Measurements from ENCODE around the gene CTDSP2.
"Not testable (repeated sequence)": the region's sequence is repeated elsewhere in the genome, so short reads cannot be mapped to it uniquely, and the experiment has no call there.

Gene CTDSP2

GRCh38 chr12:57852200-57852599 is 5.7 kb upstream of the CTDSP2 start:
- no peak for DNase-seq

GRCh38 chr12:57851552-57851951 is 5.0 kb upstream of the CTDSP2 start:
- no peak for DNase-seq

- no peak for DNase-seq
Measured at GRCh38 chr12:57850854-57851430, 4.4 kb upstream of the CTDSP2 start.

GRCh38 chr12:57849447-57849846 is 2.9 kb upstream of the CTDSP2 start:
- DNase-seq, result not testable (repeated sequence)

- no peak for DNase-seq
Measured at GRCh38 chr12:57849035-57849434, 2.5 kb upstream of the CTDSP2 start.

- DNase-seq, result no peak
Measured at GRCh38 chr12:57848208-57848607, 1.7 kb upstream of the CTDSP2 start.

GRCh38 chr12:57846285-57846576 is 298 bp downstream of the CTDSP2 start:
- no peak for DNase-seq

GRCh38 chr12:57845478-57846284 is 848 bp downstream of the CTDSP2 start:
- DNase-seq, result peak; percentile 23

GRCh38 chr12:57844709-57845477 is 1.6 kb downstream of the CTDSP2 start:
- no peak for DNase-seq

GRCh38 chr12:57842342-57843294 is 3.9 kb downstream of the CTDSP2 start:
- no peak for DNase-seq

- no peak for DNase-seq
Measured at GRCh38 chr12:57841445-57841844, 5.1 kb downstream of the CTDSP2 start.

GRCh38 chr12:57840726-57841125 is 5.8 kb downstream of the CTDSP2 start:
- no peak for DNase-seq

GRCh38 chr12:57839996-57840395 is 6.5 kb downstream of the CTDSP2 start:
- DNase-seq, result no peak

GRCh38 chr12:57838594-57839302 is 7.8 kb downstream of the CTDSP2 start:
- peak; percentile 62 for DNase-seq

GRCh38 chr12:57837864-57838562 is 8.5 kb downstream of the CTDSP2 start:
- peak; percentile 34 for DNase-seq

GRCh38 chr12:57836442-57837375 is 9.8 kb downstream of the CTDSP2 start:
- peak; percentile 73 for DNase-seq

GRCh38 chr12:57835366-57836288 is 10.9 kb downstream of the CTDSP2 start:
- DNase-seq, result no peak

- no peak for DNase-seq
Measured at GRCh38 chr12:57834086-57834876, 12.2 kb downstream of the CTDSP2 start.

All from GDM1 (cell line).